Gastrocnemius medialis (tissue), 4 donors: ENCODE results near the gene CENPL. TPM values are rescaled to one million over a fixed set of nuclear protein-coding genes. Genes with fewer than 3 reads are reported as not detected.

Source experiments
- ATAC-seq, 2 donors: fragments of 150-250 bp; one replicate each; pipeline ENCODE4 v1.9.1; 2016
- DNase-seq, 2 donors: peaks; one replicate each; pipeline ENCODE4 v3.0.0-alpha.2; 2019
- H3K27ac ChIP-seq, 4 donors: fragments of 200-600 bp; sonication (generic); 1 replicate in 1 of 4; 2 replicates in 3 of 4; pipeline ENCODE4 v1.5.1; 2016 to 2018; ENCODE audit warnings: mild to moderate bottlenecking in 2 of 4, moderate library complexity in 1 of 4
- H3K27me3 ChIP-seq, 3 donors: fragments of 200-600 bp; sonication (generic) in 2 of 3; 1 replicate in 1 of 3; 2 replicates in 2 of 3; pipeline versions ENCODE4 v1.5.1 to v1.6.0; 2016 to 2019; ENCODE audit warnings: mild to moderate bottlenecking in 1 of 3, moderate library complexity in 1 of 3
- H3K36me3 ChIP-seq, 2 donors: fragments of 200-600 bp; sonication (generic) in 1 of 2; one replicate each; pipeline ENCODE4 v1.5.1; 2017 to 2018
- H3K4me1 ChIP-seq, 2 donors: fragments of 200-600 bp; sonication (generic) in 1 of 2; one replicate each; pipeline ENCODE4 v1.5.1; 2016 to 2017; ENCODE audit warnings: mild to moderate bottlenecking in 2 of 2
- H3K4me3 ChIP-seq, 4 donors: fragments of 200-600 bp; sonication (generic) in 3 of 4; 1 replicate in 1 of 4; 2 replicates in 3 of 4; pipeline ENCODE4 v1.5.1; 2016 to 2019; ENCODE audit warnings: mild to moderate bottlenecking in 2 of 4
- H3K9me3 ChIP-seq, 3 donors: fragments of 200-600 bp; sonication (generic) in 2 of 3; 1 replicate in 1 of 3; 2 replicates in 2 of 3; pipeline ENCODE4 v1.5.1; 2016 to 2019
- POLR2A ChIP-seq, 2 donors: fragments of 450-650 bp; IDR thresholded peaks; one replicate each; pipeline ENCODE4 v1.6.1; 2017; ENCODE audit warnings: antibody characterized with exemption in 2 of 2, mild to moderate bottlenecking in 2 of 2, moderate library complexity in 2 of 2
- in situ Hi-C, 4 donors: fragments of 200-750 bp; cut with MboI; loops; one replicate each; pipeline versions ENCODE4 v1.15.0 to v1.8.0; 2017; ENCODE audit warnings: low sequenced_read_pairs in 4 of 4
- intact Hi-C: fragments of 100-400 bp; cut with DNase I; formaldehyde crosslinking; loops from one replicate; pipeline ENCODE4 v1.15.1; 2023; ENCODE audit warnings: low total_unique reads
- total RNA-seq, 4 donors: library from RNA; depleted of rRNA; stranded (reverse); fragments of >200 nt; gene quantifications; one replicate each; pipeline versions ENCODE4 v1.1.0 to v1.2.3, GENCODE V29; 2016
- TF ChIP-seq, protein P1 (sequence below), 5 experiments: fragments of 450-650 bp in 3 of 5; fragments of 200-600 bp in 2 of 5; sonication (generic) in 2 of 5; IDR thresholded peaks in 4 of 5; conservative IDR thresholded peaks in 1 of 5; 1 replicate in 4 of 5; 2 replicates in 1 of 5; pipeline ENCODE4 v1.5.1; 2016 to 2019; ENCODE audit warnings: antibody characterized with exemption in 5 of 5, mild to moderate bottlenecking in 3 of 5, moderate library complexity in 3 of 5

CENPL gene
- total RNA-seq, 4 donors from 2014 or later: 1.1 to 5.0 (median 3.4) TPM

DNA sequence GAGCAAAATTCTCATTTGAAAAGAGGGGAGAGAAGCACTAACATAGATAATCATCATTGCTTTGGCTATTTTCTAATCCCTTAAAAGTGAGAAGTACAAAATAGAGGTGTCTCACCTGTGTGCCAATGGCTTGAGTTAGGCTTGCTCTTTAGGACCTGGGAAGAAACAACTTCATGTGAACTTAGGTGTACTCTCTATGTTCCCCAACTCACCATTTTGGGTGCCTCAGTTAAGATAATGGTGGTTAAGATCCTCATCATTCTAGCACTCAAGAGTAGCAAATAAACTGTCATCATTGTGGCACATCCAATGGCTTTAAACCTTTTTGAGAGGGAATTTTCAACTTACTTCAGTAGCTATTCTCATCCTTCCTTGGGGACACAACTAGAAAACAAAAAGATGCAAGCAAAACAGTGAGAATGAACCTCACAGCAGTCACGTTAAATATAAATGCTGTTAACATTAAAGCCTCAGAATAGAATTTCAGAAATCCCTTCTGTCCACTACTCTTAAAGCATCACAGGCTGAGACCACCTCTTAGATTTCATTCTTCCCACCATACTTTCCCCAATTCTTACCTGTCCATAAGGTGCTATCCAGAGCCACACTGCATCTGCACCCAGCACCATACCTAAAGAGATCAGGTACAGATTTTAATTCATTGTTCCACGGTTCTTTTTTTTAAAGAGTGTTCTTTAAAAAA lies 41.9 kb upstream of the CENPL start:
- in situ Hi-C loops: loop anchor here in 1 of 4 donors (25.0 kb wide), 1 partner anchor 1121 kb away; the partner anchor contains the start of gene CACYBP
- Histone ChIP-seq H3K36me3 (peaks cover 0 to 43% of the 10 kb centered on the region in 2 donors), H3K27ac (peak overlapping the region; percentile 90 to 96 (median 95)), H3K9me3 (no peaks in the 10 kb centered on the region), H3K4me1 (peaks cover 27 to 30% of the 10 kb centered on the region in 2 donors), H3K4me3 (peak overlapping the region; percentile 63 to 97 (median 85)), H3K27me3 (no peaks in the 10 kb centered on the region)
- DNase-seq: no peak
- TF ChIP-seq POLR2A (IDR thresholded peaks at IDR 0.05): no peak
- TF ChIP-seq, protein P1, sequence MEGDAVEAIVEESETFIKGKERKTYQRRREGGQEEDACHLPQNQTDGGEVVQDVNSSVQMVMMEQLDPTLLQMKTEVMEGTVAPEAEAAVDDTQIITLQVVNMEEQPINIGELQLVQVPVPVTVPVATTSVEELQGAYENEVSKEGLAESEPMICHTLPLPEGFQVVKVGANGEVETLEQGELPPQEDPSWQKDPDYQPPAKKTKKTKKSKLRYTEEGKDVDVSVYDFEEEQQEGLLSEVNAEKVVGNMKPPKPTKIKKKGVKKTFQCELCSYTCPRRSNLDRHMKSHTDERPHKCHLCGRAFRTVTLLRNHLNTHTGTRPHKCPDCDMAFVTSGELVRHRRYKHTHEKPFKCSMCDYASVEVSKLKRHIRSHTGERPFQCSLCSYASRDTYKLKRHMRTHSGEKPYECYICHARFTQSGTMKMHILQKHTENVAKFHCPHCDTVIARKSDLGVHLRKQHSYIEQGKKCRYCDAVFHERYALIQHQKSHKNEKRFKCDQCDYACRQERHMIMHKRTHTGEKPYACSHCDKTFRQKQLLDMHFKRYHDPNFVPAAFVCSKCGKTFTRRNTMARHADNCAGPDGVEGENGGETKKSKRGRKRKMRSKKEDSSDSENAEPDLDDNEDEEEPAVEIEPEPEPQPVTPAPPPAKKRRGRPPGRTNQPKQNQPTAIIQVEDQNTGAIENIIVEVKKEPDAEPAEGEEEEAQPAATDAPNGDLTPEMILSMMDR (IDR thresholded peaks at IDR 0.05 in 4 of 5, conservative IDR thresholded peaks at IDR 0.05 in 1 of 5): no peak
- intact Hi-C loops: loop anchor here (1.0 to 5.0 kb wide), 4 partner anchors 41 to 444 kb away; partner anchors contain the start of gene RC3H1
- ATAC-seq: no peak

DNA sequence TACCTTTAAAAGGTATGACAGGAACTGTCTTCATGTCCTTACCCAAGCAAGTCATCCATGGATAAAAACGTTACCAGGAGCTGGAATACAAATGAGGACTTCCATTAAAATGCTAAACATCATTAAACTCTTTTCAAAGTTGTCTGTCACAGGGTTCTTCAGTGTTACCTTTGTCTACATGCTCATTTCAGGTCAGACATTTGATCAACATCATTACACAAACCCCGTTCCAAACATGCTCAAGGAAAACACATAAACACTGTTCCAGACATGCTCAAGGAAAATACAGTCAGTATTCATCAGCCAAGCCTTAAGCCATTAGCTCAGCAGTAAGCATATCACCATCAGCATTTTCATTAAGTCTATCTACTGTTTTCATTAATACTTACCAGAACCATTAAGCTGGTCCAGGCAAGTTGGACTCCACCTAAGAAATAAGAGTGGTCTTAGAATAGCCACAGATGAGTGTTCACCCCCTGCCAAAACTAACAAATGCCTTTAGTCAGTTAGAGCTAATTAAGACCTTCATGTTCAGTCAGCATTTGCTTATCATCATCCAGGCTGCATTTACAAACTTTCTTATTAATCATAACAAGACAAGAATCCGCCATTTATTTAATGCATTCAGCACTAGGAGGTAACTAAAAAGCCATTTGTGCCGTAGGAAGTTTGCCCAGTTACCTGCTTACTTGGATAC lies 40.9 kb upstream of the CENPL start:
- H3K4me3 ChIP-seq: peak overlapping the region in 1 of 4 donors; percentile 63
- in situ Hi-C loops: loop anchor here in 1 of 4 donors (25.0 kb wide), 1 partner anchor 1122 kb away; the partner anchor contains the start of gene CACYBP
- H3K36me3 ChIP-seq: peaks cover 0 to 50% of the 10 kb centered on the region in 2 donors

DNA sequence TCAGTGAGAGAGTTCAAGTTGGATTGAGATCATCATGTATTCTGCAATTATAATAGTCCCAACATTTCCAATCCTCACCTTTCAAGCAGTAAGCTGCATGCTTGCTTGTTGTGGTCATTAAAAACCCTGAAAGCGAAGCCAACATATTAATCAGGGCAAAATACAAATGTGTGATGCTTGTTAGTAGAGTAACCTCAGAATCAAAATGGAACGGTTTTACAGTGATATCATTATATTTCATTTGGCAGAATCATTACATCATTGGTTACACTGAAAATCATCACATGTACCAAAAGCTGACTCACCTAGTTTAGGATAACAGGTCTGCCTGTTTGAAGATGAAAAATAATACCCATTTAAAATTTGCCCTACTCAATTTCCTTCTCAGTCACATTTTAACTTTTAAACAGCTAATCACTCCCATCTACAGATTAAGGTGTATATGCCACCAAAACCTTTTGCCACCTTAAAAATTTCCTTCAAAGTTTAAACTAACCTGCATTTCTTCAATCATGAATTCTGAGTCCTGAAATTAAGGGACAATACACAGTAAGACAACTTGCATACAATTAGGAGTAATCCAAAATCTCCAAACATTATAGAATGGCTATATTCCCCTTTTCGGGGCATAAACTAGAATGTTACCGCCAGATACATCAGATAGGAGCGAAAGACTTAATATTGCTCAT lies 39.6 kb upstream of the CENPL start:
- no peak for DNase-seq
- Histone ChIP-seq H3K9me3 (no peaks in the 10 kb centered on the region), H3K36me3 (peaks cover 0 to 61% of the 10 kb centered on the region in 2 donors), H3K27ac (peak overlapping the region; percentile 6 to 95 (median 26)), H3K4me1 (peaks cover 24 to 27% of the 10 kb centered on the region in 2 donors), H3K4me3 (no peak overlapping the region), H3K27me3 (no peaks in the 10 kb centered on the region)
- no peak for ATAC-seq
- intact Hi-C loops: no loop called here
- TF ChIP-seq, protein P1 (IDR thresholded peaks at IDR 0.05 in 4 of 5, conservative IDR thresholded peaks at IDR 0.05 in 1 of 5): no peak
- no peak for TF ChIP-seq POLR2A (IDR thresholded peaks at IDR 0.05)
- in situ Hi-C loops: loop anchor here in 1 of 4 donors (25.0 kb wide), 1 partner anchor 1123 kb away; the partner anchor contains the start of gene CACYBP

More for the DNA sequence above, 40.9 kb upstream of the CENPL start:
- Histone ChIP-seq H3K27me3 (no peaks in the 10 kb centered on the region), H3K4me1 (peaks cover 27 to 30% of the 10 kb centered on the region in 2 donors), H3K27ac (peak overlapping the region in 3 of 4 donors; percentile 95 to 96 (median 95)), H3K9me3 (no peaks in the 10 kb centered on the region)
- no peak for DNase-seq
- intact Hi-C loops: loop anchor here (5.0 kb wide), 2 partner anchors 142 to 443 kb away; no protein-coding TSS in a partner anchor
- no peak for ATAC-seq
- TF ChIP-seq, protein P1 (IDR thresholded peaks at IDR 0.05 in 4 of 5, conservative IDR thresholded peaks at IDR 0.05 in 1 of 5): no peak
- no peak for TF ChIP-seq POLR2A (IDR thresholded peaks at IDR 0.05)
